GM21576 (cell line): Measurements from ENCODE around the gene DRAXIN.
A peak's percentile ranks its signal among the peaks of the same experiment; 100 is the strongest.

Experiments
- ATAC-seq: cut with Tn5 transposase; IDR thresholded peaks from one replicate; pipeline ENCODE4 v1.9.1; 2021; ENCODE audit warnings: mild to moderate bottlenecking, moderate library complexity; ENCODE audit not compliant: unreplicated experiment

DRAXIN gene

DNA sequence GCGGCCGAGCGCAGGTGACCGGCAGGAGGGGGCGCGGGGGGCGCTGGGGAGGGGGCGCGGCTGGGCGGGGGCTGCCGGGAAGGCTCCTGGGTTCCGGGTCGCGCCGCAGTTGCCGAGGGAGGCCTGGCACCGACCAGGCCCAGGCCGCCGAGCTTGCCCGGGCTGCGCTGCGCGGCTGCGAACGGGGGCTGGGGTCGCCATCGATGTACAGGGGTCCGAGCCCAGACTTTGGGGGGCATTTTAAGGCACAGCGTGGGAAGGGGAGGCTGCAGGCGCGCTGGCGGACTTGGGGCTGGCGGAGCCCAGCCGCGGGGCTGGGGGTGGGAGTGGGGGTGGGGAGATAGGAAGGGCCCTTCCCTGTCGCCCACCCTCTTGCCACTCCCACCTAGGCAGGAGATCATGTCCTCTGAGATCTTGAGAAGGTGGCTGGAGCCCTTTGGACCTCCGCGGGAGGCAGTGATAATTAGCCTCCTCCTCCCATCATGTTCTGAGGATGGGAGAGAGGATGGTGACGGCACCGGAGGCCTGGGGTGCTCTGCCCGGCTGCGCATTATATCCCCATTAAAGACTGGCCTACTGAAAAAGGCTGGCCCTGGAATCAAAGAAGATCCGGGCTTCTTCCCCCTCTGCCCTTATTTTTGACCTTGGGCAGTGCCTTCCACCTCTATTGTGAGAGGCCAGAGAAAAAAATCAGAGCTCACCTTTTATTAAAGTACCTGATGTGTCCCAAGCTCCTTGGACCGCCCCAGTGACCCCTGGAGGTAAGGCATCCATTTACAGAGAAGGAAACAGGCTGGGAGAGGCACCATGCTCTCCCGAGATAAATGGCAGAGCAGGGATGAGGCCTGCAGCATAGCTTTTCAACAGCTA lies 36.3 kb upstream of the DRAXIN start:
- no peak for ATAC-seq

DNA sequence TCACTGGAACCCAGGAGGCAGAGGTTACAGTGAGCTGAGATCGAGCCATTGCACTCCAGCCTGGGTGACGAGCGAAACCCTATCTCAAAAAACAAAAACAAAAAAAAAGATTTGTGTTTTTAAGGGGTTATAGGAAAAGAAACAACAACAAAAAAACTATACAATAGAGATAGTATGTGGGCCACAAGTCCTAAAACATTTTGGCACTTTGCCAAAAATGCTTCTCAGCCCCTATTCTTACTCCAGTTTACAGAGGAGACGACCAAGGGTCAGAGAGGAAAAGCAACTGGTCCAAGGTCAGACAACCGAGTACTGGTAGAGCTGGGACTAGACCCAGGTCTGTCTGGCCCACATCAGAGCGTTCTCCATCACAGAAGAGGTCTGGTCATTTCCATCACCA lies 33.9 kb upstream of the DRAXIN start:
- no peak for ATAC-seq

DNA sequence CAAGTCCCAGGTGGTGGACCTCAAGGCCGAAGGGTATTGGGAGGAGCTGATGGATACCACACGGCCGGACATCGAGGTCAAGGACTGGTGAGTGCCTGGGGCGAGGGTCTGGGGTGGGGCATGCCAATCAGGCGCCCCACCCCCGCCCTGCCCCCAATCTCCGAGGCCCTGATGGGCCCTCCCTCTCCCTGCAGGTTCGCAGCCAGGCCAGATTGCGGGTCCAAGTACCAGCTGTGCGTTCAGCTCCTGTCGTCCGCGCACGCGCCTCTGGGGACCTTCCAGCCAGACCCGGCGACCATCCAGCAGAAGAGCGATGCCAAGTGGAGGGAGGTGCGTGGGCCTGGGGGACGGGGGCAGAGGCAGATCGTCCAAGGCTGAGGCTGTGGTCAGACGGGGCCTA lies 33.0 kb upstream of the DRAXIN start:
- no peak for ATAC-seq

DNA sequence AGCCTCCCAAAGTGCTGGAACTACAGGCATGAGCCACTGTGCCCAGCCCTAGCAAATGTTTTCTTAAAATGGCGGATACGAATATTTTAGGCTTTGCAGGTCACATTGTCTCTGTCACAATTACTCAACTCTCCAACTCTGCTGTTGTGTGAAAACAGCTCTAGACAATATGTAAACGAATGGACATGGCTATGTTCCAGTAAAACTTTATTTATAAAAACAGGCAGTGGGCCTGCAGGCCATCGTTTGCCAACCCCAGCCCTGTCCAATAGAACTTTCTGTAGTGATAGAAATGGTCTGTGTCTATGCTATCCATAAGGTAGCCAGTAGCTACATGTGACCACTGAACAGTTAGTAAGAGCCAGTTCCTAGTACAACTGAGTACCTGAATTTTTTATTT lies 31.8 kb upstream of the DRAXIN start:
- ATAC-seq: no peak

DNA sequence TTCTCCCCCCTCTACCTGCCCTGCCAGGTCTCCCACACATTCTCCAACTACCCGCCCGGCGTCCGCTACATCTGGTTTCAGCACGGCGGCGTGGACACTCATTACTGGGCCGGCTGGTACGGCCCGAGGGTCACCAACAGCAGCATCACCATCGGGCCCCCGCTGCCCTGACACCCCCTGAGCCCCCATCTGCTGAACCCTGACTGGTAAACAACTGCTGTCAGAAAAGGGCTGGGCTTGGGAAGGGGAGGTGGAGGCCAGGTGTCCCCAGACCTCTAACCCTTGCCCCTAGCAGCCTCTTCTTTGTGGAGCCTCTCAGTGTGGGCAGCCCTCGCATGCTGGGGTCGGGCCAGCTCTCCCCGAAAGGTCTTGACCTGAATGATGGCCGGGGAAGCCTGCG lies 30.4 kb upstream of the DRAXIN start:
- no peak for ATAC-seq

DNA sequence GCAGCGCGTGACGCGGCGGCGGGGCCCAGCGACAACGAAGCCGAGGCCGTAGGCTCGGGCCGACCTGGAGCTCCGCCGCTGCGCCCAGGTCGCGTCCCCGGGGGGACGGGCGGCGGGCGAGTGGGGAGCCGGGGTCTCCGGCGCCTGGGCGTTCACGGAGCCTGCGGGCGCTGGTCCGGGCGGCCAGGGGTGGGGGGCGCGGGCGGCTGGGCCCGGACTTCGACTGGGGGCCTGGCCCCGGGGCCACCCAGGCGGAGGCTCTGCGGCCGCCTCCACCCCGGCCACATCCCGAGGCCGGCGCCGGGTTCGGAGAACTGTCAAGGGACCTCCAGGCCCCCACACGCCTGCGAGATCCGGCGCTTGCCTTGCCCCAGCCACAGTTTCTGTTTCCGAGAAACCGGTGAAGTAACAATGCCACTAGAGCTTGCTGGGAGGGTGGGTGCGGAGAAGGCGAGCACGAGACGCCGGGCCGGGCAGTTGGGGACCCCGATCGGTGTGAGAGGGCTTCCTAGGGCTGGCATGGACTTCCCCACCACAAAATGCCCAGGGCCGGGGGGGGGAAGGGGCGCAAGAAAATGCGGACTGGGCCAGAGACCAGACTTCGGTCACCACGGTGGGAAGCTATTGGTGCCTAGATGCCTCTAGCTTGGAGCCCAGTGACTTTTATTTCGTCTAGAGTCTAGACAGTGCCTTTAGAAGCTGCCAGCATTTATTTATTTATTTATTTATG lies 27.0 kb upstream of the DRAXIN start:
- peak; percentile 44 for ATAC-seq

DNA sequence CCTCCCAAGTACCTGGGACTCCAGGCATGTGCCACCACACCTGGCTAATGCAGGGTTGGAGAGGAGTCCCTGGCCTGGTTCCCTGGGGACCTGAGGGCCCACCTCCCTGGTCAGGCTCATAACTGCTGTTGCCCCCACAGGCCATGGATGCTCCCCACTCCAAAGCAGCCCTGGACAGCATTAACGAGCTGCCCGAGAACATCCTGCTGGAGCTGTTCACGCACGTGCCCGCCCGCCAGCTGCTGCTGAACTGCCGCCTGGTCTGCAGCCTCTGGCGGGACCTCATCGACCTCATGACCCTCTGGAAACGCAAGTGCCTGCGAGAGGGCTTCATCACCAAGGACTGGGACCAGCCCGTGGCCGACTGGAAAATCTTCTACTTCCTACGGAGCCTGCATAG lies 23.0 kb upstream of the DRAXIN start:
- ATAC-seq: no peak

DNA sequence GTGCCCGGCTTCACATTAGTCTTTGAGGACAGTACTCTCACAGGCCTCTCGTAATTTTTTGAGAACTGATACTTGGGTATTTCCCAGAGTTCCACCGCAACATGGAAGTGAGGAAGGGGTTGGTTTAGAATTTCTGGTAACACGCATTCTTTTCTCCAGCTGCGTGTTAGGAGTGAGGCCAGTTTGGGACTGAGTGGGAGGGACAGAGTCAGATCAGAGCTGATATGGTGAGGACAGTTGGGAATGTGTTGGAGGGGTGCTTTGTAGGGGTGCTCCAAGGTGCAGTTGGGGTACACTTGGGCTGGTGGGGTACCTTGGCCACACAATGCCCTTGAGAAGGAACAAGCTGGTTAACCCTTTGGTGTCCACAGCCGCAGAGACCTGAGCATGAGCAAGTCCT lies 20.8 kb upstream of the DRAXIN start:
- ATAC-seq: no peak

DNA sequence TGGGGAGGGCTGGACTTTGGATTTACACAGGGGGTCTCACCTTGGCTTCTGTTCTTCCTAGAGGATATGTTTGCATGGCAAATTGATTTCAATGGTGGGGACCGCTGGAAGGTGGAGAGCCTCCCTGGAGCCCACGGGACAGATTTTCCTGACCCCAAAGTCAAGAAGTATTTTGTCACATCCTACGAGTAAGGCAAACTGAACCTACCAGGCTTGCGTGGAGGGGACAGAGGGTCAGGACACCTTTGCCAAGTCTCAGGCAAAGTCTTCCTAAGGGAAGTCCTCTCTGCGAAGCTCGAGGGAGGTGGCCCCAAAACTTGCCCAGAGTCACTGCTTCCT lies 20.3 kb upstream of the DRAXIN start:
- no peak for ATAC-seq

DNA sequence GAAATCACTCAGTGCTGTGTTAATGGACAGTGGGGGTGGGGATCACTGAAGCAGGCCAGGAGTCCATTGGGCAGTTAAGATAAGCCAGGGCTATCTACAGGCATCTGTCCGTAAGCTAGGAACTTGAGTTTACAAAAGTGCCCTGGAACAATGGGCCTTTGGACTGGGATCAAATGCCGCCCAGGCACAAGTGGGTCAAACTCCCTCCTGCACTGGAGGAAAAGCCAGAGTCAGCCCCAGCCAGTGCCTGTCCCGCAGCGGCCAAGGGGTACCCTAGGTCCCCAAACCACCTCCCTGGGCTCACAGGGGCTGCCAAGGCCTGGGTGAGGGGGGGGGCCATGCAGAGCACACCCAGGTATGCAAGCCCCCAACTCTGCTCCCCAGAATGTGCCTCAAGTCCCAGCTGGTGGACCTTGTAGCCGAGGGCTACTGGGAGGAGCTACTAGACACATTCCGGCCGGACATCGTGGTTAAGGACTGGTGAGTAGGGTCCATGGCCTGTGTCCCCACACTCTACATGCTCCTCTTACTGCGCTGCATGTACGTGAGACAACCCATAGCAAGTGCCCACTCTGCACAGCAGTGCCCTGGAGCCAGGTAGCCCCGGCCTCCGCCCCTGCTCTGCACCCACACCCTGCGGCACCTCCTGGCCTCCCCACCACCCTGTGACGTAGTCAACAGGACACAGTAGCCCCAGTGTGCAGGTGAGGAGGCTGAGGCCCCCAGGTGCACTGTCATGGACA lies 19.8 kb upstream of the DRAXIN start:
- ATAC-seq: no peak

DNA sequence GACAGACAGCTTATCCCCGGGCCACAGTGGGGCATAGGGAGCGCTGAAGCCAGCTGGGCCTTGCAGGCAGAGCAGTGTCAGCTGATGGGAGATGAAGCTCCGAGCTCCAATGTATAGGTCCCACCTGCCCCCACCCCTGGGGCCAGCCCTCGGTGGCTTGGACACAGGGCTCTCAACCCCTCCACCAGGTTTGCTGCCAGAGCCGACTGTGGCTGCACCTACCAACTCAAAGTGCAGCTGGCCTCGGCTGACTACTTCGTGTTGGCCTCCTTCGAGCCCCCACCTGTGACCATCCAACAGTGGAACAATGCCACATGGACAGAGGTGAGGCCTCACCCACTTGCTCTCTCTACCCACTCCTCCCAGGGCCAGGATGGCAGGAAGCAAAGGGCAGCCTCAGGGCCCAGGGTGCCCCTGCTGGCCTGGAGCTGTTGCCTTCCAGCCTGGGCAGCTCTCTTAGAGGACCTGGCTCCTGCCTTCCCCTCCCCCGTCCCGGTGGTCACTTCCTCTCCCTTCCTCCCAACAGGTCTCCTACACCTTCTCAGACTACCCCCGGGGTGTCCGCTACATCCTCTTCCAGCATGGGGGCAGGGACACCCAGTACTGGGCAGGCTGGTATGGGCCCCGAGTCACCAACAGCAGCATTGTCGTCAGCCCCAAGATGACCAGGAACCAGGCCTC lies 18.3 kb upstream of the DRAXIN start:
- ATAC-seq: no peak

DNA sequence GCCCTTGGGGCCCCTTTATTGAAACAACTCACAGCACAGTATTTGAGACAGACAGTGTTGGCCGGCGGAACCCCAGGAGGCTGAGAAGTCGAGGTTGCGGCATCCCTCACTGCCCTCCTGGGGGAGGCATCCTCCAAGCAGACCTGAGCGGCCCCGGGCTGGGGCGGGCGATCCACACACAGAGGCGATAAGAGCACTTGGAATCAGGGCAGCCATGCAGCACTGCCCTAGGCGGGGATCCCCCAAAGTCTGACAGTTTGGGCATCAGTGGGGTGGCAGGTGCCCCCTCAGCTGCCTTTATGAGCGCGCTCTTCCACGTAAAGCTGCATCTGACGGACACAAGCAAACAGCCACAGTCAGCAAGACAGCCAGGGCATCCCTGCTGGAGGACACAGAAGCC lies 17.0 kb upstream of the DRAXIN start:
- no peak for ATAC-seq

DNA sequence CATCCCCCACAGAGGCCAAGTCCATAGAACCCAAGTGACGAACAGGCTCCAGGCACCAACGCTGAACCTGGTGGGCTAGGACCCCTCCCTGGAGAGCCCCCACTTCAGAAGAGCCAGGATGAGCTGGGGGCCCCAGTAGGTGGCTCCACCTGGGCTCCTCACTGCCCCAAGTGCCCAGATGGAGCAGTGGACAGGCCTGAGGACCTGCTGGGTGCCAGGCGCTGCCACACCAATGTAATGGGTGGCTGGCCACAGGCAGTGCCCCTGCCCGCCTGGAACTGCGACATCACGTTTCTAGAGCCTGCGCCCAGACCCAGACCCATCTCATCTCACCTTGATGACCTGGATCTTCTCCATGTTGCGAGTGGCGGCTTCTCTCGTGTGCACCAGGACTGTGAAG lies 16.2 kb upstream of the DRAXIN start:
- ATAC-seq: no peak

DNA sequence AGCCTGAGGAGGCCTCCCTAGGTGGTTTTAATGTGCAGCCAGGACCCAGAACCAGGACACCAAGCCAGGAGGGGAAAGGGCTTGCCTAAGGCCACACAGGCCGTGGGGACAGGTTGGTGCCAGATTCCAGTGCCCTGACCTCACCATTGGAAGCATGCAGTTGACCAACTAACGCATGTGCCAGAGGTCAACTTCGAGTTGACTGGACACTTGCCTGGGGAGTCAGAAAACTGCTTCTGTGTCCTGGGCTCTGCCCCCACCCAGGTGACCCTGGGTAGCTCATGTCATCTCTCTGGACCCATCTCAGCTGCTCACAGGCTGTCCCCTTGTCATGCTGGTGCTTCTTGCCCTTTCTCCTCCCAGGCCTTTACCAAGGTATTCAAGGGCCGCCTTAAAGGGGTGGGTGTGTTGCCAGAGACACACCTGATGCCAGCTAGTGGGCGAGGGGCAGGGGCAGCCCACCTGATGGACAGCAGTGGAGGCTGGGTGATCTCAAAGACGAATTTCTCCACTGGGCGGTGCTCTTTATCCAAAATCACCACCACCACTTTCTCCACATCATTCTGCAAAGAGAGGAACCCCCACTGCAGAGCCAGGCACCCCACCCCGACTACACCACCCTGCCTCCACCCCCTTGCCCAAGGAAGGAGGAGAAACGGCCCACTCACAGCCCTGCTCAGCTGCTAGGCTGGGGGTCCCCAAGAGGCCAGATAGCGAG lies 15.0 kb upstream of the DRAXIN start:
- no peak for ATAC-seq

DNA sequence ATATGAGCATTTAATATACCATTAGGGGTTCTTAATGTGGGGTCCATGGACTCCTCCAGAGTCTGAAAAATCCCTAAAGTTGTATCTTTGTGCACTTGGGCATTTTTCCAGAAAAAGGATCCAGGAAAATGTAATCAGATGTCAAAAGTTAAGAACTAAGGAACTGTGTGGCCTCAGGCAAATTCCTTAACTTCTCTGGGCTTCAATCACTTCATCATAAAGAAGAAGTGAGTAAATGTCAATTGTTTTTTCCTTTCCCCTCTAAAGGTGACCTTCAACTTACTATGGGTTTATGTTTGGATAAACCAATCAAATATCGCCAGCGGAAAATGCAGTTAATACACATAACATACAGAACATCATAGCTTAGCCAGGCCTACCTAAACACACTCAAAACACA lies 13.1 kb upstream of the DRAXIN start:
- no peak for ATAC-seq

DNA sequence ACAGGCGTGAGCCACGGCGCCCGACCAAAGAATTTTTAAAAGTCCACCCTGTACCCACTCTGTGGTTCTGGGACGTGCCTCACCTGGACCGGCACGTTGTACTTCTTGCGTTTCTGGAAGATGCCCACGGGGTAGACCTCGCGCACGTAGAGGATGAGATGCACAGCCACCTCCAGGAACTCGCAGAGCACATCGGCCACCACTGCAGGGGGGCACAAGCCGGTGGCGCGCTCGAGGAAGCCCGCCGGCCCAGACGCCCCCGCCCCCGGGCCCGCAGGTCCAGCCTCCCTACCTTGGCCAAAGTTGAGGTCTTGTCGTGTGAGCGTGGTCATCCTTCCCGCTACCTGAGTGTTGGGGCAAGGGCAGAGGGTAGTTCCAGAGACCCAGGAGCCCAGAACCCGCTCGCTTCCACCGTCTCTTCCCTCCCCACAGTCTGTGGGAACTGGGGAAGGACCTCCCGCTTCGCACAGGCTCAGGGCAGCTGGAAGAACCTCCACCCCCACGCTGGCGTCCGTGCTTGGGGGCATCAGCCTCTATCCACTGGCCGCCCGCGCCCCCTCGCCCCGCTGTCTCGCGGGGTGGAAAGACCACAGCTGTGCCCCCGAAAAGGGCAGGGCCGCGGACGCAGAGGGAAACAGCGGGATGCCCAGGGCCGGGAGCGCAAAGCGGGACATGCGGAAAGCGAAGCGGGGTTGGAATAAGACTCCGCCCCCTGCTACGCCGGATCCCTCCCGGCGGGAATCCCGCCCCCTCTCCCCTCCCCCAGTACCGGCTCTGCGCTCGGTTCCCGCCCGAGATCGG lies 11.0 kb upstream of the DRAXIN start:
- peak; percentile 32 for ATAC-seq

DNA sequence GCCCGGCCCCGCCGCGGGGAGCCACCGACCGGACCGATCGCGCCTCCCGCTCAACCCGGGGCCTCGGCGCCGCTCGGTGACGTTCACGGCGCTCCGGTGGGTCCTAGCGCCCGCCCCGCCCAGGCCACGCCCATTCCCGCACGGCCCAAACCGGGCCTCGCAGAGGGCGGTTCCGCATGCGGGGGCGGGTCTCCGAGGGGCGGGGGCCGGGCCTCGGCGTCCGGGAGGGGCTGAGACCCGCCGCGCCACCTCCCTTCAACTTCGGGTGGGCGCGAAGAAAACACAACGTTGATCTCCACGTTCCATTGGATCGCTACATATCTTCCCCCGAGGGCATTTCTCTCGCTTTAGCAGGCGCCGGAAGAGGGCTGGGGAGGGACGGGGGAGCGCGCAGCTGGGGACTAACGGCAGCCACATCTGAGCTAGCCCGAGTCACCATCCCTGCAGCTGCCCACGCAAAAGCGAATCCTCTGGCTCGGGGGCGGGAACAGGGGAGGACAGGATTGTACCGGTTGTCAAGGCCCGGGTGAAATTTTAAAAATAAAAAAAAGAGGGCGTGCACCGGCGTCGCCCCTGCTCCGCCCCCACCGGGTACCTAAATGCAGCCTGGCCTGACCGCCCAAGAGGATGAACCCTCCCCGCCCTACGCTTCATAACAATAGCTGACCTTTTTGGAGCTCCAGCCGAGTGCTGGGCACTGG lies 10.3 kb upstream of the DRAXIN start, which contains the start of gene MAD2L2:
Gene MAD2L2 (minus strand): TSS at position 78 of the 701 bp plus-strand sequence. CDS start 547 bp downstream, outside the sequence.
- ATAC-seq: peak; percentile 82

DNA sequence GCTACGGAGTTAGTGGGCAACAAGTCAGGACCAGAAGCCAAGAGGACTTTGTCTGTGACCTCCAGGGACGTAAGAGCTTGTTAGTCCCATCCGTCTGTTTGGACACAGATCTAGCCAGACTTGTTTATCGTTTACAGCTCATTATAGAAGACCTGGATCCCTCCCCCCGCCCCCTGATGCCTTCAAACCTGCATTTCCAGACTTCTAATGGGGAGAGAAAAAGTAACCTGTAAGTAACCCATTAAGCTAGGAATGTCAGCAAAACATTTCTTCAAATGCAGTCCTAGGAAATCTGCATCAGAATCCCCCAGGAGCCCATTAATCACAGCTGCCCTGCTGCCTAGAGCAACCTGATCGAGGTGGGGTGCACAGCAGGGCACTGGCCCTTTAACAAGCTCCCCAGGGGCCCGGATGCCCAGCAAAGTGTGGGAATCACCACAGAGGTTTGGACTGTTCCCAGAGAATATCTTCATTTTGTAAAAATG lies 9.2 kb upstream of the DRAXIN start:
- no peak for ATAC-seq

DNA sequence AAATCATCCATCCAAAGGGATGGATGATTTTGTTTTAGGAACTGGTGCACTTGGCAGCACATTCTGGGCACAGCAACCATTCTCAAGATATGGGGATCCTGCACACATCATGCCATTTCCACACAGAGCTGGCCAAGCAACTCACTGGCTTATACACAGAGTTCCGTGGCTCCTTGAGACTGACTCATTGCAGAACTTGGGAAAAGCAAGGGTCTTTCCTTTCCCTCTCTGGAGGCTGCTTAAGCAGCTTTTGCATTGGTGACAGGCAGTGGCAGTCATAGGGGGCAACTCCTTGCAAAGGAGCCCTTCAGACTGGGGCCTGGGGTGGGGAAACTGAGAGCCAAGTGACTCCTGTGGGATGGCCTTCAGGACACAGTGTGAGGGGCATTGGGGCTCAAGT lies 8.7 kb upstream of the DRAXIN start:
- ATAC-seq: no peak
